NCI-H146 treated with DMSO at 0.1 percent for 48 hours (cell line): Measurements from ENCODE around the gene CPTP.

Source experiments
- DNase-seq: peaks from one replicate; lab custom pipeline; 2025; ENCODE audit not compliant: unreplicated experiment; lab: John Stamatoyannopoulos, UW

The CPTP gene

GRCh38 chr1:1291548-1292441 is 32.8 kb upstream of the CPTP start:
- DNase-seq: peak; percentile 16

GRCh38 chr1:1292442-1292779 is 32.2 kb upstream of the CPTP start:
- no peak for DNase-seq

GRCh38 chr1:1292851-1293250 is 31.8 kb upstream of the CPTP start:
- DNase-seq: no peak

- no peak for DNase-seq
Measured at GRCh38 chr1:1293263-1294249, 31.0 kb upstream of the CPTP start.

- no peak for DNase-seq
Measured at GRCh38 chr1:1294250-1294890, 30.2 kb upstream of the CPTP start.

- no peak for DNase-seq
Measured at GRCh38 chr1:1295154-1295923, 29.3 kb upstream of the CPTP start.

- no peak for DNase-seq
Measured at GRCh38 chr1:1296070-1297061, 28.2 kb upstream of the CPTP start.

GRCh38 chr1:1297802-1298424 is 26.7 kb upstream of the CPTP start:
- no peak for DNase-seq

- no peak for DNase-seq
Measured at GRCh38 chr1:1298861-1299685, 25.5 kb upstream of the CPTP start.

- DNase-seq: no peak
Measured at GRCh38 chr1:1299686-1300351, 24.8 kb upstream of the CPTP start.

- no peak for DNase-seq
Measured at GRCh38 chr1:1300352-1300739, 24.3 kb upstream of the CPTP start.

GRCh38 chr1:1302006-1302430 is 22.6 kb upstream of the CPTP start:
- no peak for DNase-seq

GRCh38 chr1:1302951-1303509 is 21.6 kb upstream of the CPTP start:
- no peak for DNase-seq

- no peak for DNase-seq
Measured at GRCh38 chr1:1303736-1304135, 20.9 kb upstream of the CPTP start.

- DNase-seq: peak; percentile 10
Measured at GRCh38 chr1:1304331-1305299, 20.0 kb upstream of the CPTP start.
